ENCODE measurements around the gene WDR59.
"Not testable (repeated sequence)": the region's sequence is repeated elsewhere in the genome, so short reads cannot be mapped to it uniquely, and the experiment has no call there.

The WDR59 gene

DNA sequence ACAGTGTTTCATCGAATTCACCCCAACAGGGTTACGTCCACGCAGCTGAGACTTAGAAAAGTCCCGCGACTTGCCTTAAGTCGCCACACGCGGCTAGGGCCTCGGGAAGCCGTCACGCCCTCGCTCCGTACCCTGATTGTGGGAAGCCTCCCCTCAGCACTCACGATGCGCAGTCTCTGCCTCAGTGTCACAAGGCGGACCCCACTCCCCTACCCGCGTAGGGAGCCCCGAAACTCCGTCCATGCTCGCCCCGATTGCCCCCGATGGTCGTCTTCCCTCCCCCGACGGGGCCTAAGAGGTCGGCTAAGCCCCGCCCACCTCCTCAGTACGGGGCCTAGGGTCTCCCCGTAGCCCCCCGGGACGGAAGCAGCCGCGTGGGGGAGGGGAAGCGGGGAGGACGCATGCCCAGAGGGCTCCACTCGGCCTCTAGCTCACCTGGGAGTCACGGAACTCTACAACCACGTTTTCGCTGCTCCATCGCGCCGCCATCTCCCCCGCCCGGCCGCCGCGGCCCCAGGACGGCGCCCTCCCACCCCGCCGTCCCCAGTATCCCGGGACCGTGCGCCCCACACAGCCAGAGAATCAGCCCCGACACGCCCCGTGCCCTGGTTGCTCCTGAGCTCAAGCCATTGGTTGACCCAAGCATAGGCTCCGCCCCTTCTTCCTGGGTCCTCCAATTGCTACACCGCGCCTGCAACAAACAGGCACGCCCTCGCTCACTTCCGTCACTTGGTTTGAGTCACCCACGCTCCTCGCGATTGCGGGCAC lies at the start of gene WDR59:
Gene WDR59 (minus strand): TSS at position 595 of the 768 bp plus-strand sequence. CDS start 106 bp downstream, at position 489.
- DNase-seq = peak; percentile 92

DNA sequence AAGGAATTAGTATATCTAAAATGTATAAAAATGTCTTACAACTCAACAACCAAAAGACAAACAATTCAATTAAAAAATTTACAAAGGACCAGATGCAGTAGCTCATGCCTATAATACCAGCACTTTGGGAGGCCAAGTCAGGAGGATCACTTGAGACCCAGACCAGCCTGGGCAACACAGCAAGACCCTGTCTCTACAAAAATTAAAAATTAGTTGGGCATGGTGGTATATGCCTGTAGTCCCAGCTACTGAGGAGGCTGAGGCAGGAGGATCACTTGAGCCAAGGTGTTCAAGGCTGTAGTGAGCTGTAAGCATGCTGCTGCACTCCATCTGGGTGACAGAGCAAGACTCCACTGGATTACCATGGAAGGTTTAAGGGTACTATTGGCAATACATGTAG lies 47.7 kb upstream of the WDR59 start:
- DNase-seq = no peak

DNA sequence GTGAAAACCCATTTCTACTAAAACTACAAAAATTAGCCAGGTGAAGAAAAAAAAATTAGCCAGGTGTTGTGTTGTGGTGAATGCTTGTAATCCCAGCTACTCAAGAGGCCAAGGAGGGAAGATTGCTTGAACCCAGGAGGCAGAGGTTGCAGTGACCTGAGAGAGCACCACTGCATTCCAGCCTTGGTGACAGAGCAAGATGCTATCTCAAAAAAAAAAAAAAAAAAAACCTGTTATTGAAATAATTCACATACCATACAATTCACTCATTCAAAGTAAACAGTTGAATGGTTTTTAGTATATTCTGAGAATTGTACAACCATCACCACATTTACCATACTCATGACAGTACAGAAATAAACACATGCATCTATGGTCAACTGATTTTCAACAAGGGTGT lies 44.9 kb upstream of the WDR59 start:
- DNase-seq = no peak

- no peak for DNase-seq
Observed at GRCh38 chr16:75028544-75029135, 43.7 kb upstream of the WDR59 start.

- DNase-seq = no peak
Observed at GRCh38 chr16:75027520-75028300, 42.8 kb upstream of the WDR59 start.

DNA sequence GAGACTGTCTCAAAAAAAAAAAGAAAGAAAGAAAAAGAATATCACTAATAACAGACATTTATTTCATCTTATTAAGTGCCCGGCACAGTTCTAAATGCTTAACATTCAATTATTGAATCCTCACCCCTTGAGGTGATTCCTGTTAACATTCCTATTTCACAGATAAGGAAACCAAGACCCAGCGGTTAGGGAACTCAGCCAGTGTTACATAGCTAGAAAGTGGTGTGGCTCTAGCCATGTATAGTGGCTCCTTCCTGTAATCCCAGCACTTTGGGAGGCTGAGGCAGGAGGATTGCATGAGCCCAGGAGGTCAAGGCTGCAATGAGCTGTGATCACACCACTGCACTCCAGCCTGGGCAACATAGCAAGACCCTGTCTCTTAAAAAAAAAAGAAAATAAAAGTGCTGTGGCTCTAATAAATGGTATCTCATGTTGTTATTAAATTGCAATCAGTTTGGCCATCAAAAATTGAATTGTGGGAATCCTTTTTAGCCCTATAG lies 42.0 kb upstream of the WDR59 start:
- no peak for DNase-seq

DNA sequence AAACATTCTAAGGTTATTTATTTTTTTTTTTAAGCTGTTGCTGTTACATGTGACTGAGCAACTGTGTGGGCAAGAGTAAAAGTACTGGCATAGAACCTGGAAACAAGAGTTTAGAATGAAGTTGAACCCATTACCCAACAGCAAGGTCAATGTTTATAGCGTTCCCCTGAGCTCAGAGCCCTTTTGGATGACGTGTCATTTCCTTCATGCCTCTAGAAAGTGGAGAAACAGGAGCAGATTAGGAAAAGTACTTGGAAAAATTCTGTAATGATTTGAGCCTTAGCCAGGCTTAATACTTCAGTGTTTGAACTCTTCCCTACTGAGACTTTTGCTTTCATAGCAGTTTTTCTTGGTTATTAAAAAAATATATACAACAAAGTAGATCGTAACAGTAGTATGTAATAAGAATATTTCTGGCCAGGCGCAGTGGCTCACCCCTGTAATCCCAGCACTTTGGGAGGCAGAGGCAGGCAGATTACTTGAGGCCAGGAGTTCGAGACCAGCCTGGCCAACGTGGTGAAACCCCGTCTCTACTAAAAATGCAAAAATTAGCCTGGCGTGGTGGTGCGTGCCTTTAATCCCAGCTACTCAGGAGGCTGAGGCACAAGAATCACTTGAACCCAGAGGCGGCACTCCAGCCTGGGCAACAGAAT lies 41.4 kb upstream of the WDR59 start:
- DNase-seq = not testable (repeated sequence)

- DNase-seq = no peak
Observed at GRCh38 chr16:75025761-75026160, 40.8 kb upstream of the WDR59 start.

DNA sequence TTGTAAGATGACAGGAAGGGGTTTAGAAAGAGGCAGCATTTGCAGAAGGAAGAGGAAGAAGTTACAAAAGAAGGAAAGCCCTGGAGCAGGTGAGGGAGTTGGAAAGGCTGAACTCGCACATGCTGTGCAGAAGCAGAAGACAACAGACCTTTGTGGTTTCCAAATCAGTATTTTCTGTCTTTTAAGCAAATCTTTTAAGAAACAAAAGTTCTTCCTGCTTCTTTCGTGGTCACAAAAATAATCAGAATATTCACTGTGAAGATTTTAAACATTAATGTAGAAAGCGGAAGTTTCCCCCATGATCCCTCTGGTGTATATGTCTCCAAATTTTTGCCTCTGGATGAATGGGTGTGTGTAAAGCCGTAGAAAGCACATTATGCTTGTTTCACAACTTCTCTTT lies 39.7 kb upstream of the WDR59 start:
- no peak for DNase-seq

DNA sequence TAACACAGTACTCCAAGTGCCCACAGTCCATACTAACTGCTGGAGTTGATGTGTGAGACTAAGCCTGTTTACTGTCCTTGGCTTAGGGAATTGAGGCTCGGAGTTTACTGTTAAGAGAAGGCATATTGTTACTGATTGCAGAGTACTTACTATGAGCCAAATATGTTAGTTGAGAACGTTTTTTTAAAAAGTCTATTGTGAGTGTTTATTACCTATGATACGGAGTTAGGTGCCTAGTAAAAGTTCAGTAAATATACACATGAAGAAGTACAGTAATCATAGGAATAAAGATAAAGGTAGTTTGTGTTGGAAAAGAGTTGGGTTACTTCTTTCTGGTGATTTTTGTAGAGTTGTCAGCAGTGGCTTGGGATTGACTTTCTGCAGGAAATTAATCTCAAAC lies 39.3 kb upstream of the WDR59 start:
- no peak for DNase-seq

- no peak for DNase-seq
Observed at GRCh38 chr16:75023009-75023408, 38.1 kb upstream of the WDR59 start.

GRCh38 chr16:75022567-75022966 lies 37.6 kb upstream of the WDR59 start:
- DNase-seq = no peak

GRCh38 chr16:75021410-75021809 lies 36.5 kb upstream of the WDR59 start:
- DNase-seq = no peak

GRCh38 chr16:75019586-75019985 lies 34.7 kb upstream of the WDR59 start:
- DNase-seq = no peak

DNA sequence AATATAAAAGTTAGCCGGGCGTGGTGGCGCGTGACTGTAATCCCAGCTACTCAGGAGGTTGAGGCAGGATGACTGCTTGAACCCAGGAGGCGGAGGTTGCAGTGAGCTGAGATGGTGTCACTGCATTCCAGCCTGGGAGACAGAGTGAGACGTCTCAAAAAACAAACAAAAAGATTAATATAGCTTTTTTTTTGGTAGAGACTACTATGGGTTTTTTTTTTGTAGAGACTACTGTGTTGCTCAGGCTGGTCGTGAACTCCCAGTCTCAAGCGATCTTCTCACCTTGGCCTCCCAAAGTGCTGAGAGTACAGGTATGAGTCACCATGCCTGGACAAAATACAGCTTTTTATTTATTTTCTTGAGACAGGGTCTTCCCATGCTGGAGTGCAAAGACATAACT lies 34.1 kb upstream of the WDR59 start:
- no peak for DNase-seq

DNA sequence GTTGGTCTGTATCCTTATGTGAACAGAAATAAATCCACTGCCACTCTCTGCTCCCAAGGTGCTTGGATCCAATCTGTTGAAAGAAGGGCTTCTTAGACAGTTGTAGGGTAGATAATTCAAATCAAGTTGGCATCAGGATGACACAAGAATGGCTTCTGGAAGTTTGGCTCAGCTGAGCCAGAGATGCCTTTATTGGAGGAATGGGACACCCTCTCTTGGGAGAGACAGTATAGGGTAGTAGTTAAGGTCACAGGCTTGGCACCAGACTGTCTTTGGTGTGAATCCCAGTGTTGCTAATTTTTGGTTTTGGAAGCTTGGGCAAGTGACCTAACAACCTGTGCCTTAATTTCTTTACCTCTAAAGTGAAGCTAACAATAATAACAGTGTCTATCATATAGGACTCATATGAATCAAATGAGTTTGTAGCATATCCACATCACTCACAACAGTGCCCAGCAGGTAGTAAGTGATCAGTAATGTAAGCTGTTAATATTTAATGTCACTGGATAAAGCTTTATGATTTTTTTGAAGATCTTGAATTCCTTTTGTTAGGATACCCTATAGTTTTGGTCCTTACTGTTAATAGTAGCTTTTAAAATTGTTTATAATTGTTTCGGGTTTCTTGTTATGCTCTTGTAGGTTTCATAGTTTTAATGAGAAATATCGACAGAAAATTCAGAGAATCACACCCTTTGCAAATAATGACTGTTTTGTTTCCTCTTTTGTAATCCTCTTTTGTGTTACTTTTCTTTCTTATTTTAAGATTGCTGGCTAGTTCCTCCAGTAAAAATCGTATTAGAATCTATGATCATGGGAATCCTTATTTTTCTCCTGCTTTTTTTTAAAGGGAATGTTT lies 33.0 kb upstream of the WDR59 start:
- no peak for DNase-seq

GRCh38 chr16:75016451-75017081 lies 31.6 kb upstream of the WDR59 start:
- not testable (repeated sequence) for DNase-seq

DNA sequence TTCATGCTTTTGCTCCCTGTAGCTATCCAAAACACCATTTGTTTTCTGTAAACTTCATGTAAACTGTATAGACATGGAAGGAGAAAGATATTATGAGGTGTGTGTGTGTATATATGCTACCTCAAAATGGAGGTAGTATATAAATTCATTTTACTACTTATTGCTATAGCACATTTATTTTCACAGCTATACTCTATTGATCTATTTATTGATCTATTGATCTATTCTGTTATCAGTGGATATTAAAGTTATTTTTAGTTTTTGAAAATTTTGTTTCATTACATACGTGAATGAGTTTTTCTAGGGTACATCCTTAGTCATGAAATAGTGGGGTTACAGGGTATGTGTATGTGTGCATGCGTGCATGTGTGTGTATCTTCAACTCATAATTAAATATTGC lies 29.4 kb upstream of the WDR59 start:
- DNase-seq = no peak

DNA sequence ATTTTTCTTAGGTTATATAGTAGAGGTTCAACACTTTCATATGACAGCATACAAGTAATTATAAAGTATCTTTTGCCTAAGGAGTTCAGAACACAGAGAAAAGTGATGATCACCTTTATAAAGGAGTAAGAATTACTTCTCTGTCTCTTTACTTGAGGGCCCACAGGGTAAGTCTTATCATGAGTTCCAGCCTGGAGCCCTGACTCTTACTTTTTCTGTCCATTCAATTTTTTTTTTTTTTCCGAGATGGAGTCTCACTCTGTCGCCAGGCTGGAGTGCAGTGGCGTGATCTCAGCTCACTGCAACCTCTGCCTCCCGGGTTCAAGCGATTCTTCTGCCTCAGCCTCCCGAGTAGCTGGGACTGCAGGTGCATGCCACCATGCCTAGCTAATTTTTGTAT lies 28.2 kb upstream of the WDR59 start:
- not testable (repeated sequence) for DNase-seq

- DNase-seq = no peak
Observed at GRCh38 chr16:75012380-75013081, 27.6 kb upstream of the WDR59 start.

All from NCI-H774 (cell line).